ENCODE data around the gene ODAD3.

Gene ODAD3

DNA sequence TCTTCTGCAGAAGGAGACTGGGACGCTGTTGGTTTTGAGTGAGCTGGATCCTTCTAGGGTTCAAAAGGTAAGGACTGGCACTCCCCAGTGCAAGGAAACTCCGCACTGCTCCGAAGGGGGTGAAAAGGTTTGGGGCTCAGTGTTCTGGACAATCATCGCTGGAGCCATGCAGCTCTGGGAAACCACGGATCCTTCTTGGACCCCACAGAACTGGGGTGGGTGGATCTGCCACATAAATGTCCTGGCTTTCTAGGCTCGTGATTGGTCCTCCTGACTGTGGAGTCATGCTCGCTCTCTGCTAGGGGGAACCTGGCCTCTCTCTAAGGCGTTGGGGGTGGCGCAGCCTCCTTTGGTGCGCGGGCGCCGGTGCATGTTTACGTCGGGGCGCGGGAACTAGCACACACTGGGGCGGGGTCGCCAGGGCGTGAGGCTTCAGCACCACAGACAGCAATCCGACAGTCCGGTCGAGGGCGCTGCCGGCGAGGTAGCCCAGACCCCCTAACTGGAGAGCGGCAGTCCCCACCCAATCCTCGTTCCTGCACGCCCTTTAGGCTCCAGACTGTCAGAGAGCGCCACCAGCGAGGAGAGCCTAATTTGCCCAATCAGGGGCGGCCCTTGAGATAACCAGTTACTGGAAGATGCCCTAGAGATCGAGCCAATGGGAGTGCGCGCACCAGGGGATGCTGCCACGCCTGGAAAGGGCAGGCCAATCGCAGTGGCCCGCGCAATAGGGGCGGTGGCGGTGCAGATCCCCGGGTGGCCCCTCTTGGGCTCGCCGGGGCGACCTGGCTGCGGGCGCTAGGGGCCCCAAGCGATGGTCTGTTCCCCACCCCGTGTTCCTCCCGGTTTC lies 46.8 kb upstream of the ODAD3 start:
- Histone ChIP-seq H4K8ac (ENCODE audit: low read length) (no peak overlapping the region), H3K23ac (ENCODE audit: low read length in 2 of 2) (no peak overlapping the region), H3K4ac (ENCODE audit: low read depth in 1 of 2, low read length in 2 of 2) (no peak overlapping the region), H3K4me2 (ENCODE audit: low read length, poor library complexity, severe bottlenecking) (peak overlapping the region; percentile 60), H2BK12ac (ENCODE audit: low read length in 2 of 2) (no peak overlapping the region), H3K27ac (ENCODE audit: low read length, poor library complexity, severe bottlenecking) (no peak overlapping the region), H3K9me3 (ENCODE audit: control insufficient read depth, low read length) (no peaks in the 10 kb centered on the region), H4K91ac (ENCODE audit: low read length) (peak overlapping the region; percentile 66), H3K27me3 (ENCODE audit: control insufficient read depth in 1 of 2, insufficient read depth in 1 of 2, low read length in 2 of 2) (peaks cover 45 to 47% of the 10 kb centered on the region in 2 experiments), H3K18ac (ENCODE audit: low read depth in 1 of 2, low read length in 2 of 2) (peak overlapping the region in 1 of 2 experiments; percentile 50), H3K14ac (ENCODE audit: low read length in 2 of 2) (no peak overlapping the region), H2AFZ (ENCODE audit: low read depth, low read length) (no peak overlapping the region), H3K9ac (ENCODE audit: low read length) (peak overlapping the region; percentile 66), H3K4me1 (ENCODE audit: control insufficient read depth, insufficient read depth, low read depth, low read length) (peaks cover 21% of the 10 kb centered on the region), H2BK5ac (ENCODE audit: low read depth, low read length, poor library complexity, severe bottlenecking) (no peak overlapping the region), H2BK15ac (ENCODE audit: low read depth, poor library complexity, severe bottlenecking) (peak overlapping the region; percentile 56), H3K4me3 (ENCODE audit: insufficient read depth in 1 of 2, low read depth in 1 of 2, low read length in 2 of 2) (peak overlapping the region in 1 of 2 experiments; percentile 70), H3K79me1 (replicated peaks; ENCODE audit: low read length, poor library complexity, severe bottlenecking) (no peaks in the 10 kb centered on the region), H3K36me3 (ENCODE audit: control insufficient read depth in 1 of 2, insufficient read depth in 2 of 2, low read depth in 1 of 2, low read length in 2 of 2) (peaks cover 0 to 8% of the 10 kb centered on the region in 2 experiments), H2AK5ac (ENCODE audit: low read length, severe bottlenecking) (no peak overlapping the region), H2BK120ac (ENCODE audit: low read depth, low read length) (no peak overlapping the region)
- 15% methylated on average over 50 of the region's 50 CpGs for WGBS
- peak; percentile 85 for DNase-seq

DNA sequence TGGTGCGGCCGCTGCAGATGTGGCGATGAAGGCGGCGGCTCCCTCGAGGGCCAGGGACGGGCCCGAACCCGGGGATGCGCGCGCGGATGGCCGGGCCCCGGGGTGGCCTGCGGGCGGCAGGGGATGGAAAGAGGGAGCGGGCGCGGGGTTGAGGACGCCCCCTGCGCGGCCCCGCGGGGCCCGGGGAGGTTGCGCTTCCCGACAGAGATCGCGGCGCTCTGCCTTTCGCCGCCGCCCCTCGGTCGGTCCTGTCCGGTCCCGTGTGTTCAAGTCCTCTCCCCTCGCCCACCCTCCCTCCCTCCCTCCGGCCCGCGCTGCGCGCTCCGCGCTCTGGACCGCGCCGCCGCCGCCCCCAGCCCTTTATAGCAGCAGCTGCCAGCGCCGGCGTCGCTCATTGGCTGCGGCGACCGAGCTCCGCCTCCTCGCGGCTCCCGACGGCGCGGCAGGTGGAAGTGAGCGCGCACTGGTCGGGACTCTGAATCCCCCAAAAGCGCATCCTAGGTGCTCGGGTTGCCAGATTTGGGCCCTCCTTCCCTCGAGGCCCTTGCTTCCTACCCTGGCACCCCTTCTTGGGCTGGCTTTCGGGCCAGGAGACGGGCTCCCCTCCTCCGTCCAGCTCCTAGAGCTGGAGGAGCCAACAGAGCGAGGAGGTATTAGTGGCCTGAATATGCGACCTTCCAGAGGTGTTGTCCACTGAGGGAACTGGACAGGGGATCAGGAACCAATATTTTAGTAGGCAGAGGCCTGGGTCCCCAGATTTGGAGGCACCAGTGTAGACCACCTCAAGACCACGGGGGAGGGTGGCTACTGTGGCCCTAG lies 46.0 kb upstream of the ODAD3 start, which contains the start of gene ELAVL3:
ELAVL3 (minus strand) TSS at position 332 of the 819 bp plus-strand sequence. CDS start 438 bp downstream, outside the sequence.
- Histone ChIP-seq H2AFZ (ENCODE audit: low read depth, low read length) (no peak within 1 kb of the TSS), H3K4me2 (ENCODE audit: low read length, poor library complexity, severe bottlenecking) (no peak within 1 kb of the TSS), H3K27me3 (ENCODE audit: control insufficient read depth in 1 of 2, insufficient read depth in 1 of 2, low read length in 2 of 2) (peaks cover 49% of the 10 kb centered on the region in 2 experiments), H2BK12ac (ENCODE audit: low read length in 2 of 2) (no peak within 1 kb of the TSS), H3K36me3 (ENCODE audit: control insufficient read depth in 1 of 2, insufficient read depth in 2 of 2, low read depth in 1 of 2, low read length in 2 of 2) (peaks cover 0 to 5% of the 10 kb centered on the region in 2 experiments), H3K18ac (ENCODE audit: low read depth in 1 of 2, low read length in 2 of 2) (no peak within 1 kb of the TSS), H3K23ac (ENCODE audit: low read length in 2 of 2) (peak within 1 kb of the TSS in 1 of 2 experiments; percentile 65), H3K27ac (ENCODE audit: low read length, poor library complexity, severe bottlenecking) (no peak within 1 kb of the TSS), H3K4me1 (ENCODE audit: control insufficient read depth, insufficient read depth, low read depth, low read length) (peaks cover 21% of the 10 kb centered on the region), H2BK5ac (ENCODE audit: low read depth, low read length, poor library complexity, severe bottlenecking) (no peak within 1 kb of the TSS), H4K91ac (ENCODE audit: low read length) (no peak within 1 kb of the TSS), H2AK5ac (ENCODE audit: low read length, severe bottlenecking) (no peak within 1 kb of the TSS), H3K79me1 (replicated peaks; ENCODE audit: low read length, poor library complexity, severe bottlenecking) (no peaks in the 10 kb centered on the region), H4K8ac (ENCODE audit: low read length) (no peak within 1 kb of the TSS), H3K14ac (ENCODE audit: low read length in 2 of 2) (no peak within 1 kb of the TSS), H3K4ac (ENCODE audit: low read depth in 1 of 2, low read length in 2 of 2) (no peak within 1 kb of the TSS), H3K9me3 (ENCODE audit: control insufficient read depth, low read length) (no peaks in the 10 kb centered on the region), H3K4me3 (ENCODE audit: insufficient read depth in 1 of 2, low read depth in 1 of 2, low read length in 2 of 2) (peak within 1 kb of the TSS in 1 of 2 experiments; percentile 70), H3K9ac (ENCODE audit: low read length) (no peak within 1 kb of the TSS), H2BK120ac (ENCODE audit: low read depth, low read length) (no peak within 1 kb of the TSS), H2BK15ac (ENCODE audit: low read depth, poor library complexity, severe bottlenecking) (no peak within 1 kb of the TSS)
- 19% methylated on average over 38 of the region's 77 CpGs for WGBS
- peak; percentile 5 for DNase-seq

DNA sequence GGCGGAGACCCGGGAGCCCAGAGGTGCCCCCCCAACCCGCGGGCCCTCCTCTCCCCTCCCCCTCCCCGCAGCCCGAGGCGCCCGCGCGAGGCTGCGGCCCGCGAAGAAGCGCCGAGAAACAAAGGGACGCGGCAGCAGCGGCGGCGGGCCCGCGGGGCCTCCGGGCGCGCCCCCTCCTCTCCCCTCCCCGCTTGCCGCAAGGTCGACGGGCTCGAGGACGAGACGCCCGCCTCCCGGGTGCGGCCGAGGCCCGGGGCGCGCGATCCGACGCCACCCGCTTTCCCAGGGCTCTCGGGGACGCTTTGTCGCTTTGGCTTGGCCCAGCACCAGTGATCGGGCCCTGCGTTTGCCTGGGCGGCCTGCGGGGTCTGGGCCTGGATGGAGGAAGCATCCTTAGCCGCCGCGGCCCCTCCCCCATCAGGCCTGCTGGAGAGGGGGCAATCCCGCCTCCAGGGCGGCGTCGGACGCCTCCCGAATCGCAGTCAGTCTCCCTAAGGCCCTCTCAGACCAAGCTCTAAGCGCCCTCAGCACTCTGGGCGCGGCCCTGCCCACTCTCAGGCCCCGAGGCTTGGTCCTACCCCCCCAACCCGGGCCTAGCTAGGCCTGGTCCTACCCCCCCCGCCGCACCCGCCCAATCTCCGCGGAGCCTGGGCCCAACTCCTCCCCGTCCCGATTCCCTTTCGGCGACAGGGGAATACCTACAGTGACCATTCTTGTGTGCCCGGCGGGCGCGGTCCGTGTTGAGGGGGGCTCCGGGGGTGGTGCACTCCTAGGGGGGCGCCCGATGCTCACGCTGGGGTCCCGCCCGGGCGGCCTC lies 45.2 kb upstream of the ODAD3 start:
- H3K18ac ChIP-seq (ENCODE audit: low read depth in 1 of 2, low read length in 2 of 2) = no peak overlapping the region
- no peak overlapping the region for H4K91ac ChIP-seq (ENCODE audit: low read length)
- no peak overlapping the region for H3K23ac ChIP-seq (ENCODE audit: low read length in 2 of 2)
- H2BK5ac ChIP-seq (ENCODE audit: low read depth, low read length, poor library complexity, severe bottlenecking) = no peak overlapping the region
- no peak overlapping the region for H3K27ac ChIP-seq (ENCODE audit: low read length, poor library complexity, severe bottlenecking)
- H3K79me1 ChIP-seq (replicated peaks; ENCODE audit: low read length, poor library complexity, severe bottlenecking) = no peaks in the 10 kb centered on the region
- H2BK12ac ChIP-seq (ENCODE audit: low read length in 2 of 2) = no peak overlapping the region
- 14% methylated on average over 59 of the region's 86 CpGs for WGBS
- H2AK5ac ChIP-seq (ENCODE audit: low read length, severe bottlenecking) = no peak overlapping the region
- H2BK120ac ChIP-seq (ENCODE audit: low read depth, low read length) = no peak overlapping the region
- H2BK15ac ChIP-seq (ENCODE audit: low read depth, poor library complexity, severe bottlenecking) = no peak overlapping the region
- no peak overlapping the region for H3K4ac ChIP-seq (ENCODE audit: low read depth in 1 of 2, low read length in 2 of 2)
- H3K36me3 ChIP-seq (ENCODE audit: control insufficient read depth in 1 of 2, insufficient read depth in 2 of 2, low read depth in 1 of 2, low read length in 2 of 2) = peaks cover 0 to 5% of the 10 kb centered on the region in 2 experiments
- H4K8ac ChIP-seq (ENCODE audit: low read length) = no peak overlapping the region
- no peak overlapping the region for H3K14ac ChIP-seq (ENCODE audit: low read length in 2 of 2)
- peaks cover 21% of the 10 kb centered on the region for H3K4me1 ChIP-seq (ENCODE audit: control insufficient read depth, insufficient read depth, low read depth, low read length)
- no peak overlapping the region for H2AFZ ChIP-seq (ENCODE audit: low read depth, low read length)
- H3K4me2 ChIP-seq (ENCODE audit: low read length, poor library complexity, severe bottlenecking) = no peak overlapping the region
- H3K4me3 ChIP-seq (ENCODE audit: insufficient read depth in 1 of 2, low read depth in 1 of 2, low read length in 2 of 2) = no peak overlapping the region
- H3K9ac ChIP-seq (ENCODE audit: low read length) = no peak overlapping the region
- no peaks in the 10 kb centered on the region for H3K9me3 ChIP-seq (ENCODE audit: control insufficient read depth, low read length)
- no peak for DNase-seq
- peaks cover 52 to 53% of the 10 kb centered on the region in 2 experiments for H3K27me3 ChIP-seq (ENCODE audit: control insufficient read depth in 1 of 2, insufficient read depth in 1 of 2, low read length in 2 of 2)
